IMR-90 (cell line): ENCODE data around the gene FKBP10. TPM values are rescaled to one million over a fixed set of nuclear protein-coding genes. Genes with fewer than 3 reads are reported as not detected.

Experiments
- ATAC-seq: fragments of 200-7000 bp; cut with Tn5 transposase; 2 replicates; pipeline ENCODE4 v1.9.1; 2020; ENCODE audit warnings: low read depth, mild to moderate bottlenecking, moderate library complexity
- BruUV-seq: library from RNA; stranded (reverse); fragments of 400-500 nt; replicated peaks from 2 replicates; lab custom pipeline; 2021; lab: Mats Ljungman, UMichigan
- CTCF ChIA-PET: fragments of 300-600 bp; formaldehyde crosslinking; extraction: SDS; loops from one replicate; lab custom pipeline; 2021; ENCODE audit warnings: antibody characterized with exemption; lab: Yijun Ruan, JAX
- POLR2A ChIA-PET: fragments of 300-600 bp; sonication (Branson Sonifier 250); formaldehyde crosslinking; loops from one replicate; lab custom pipeline; 2022; ENCODE audit warnings: antibody characterized with exemption; ENCODE audit not compliant: unreplicated experiment; lab: Charles Lee
- DNase-seq: peaks from one replicate; pipeline ENCODE4 v3.0.0; 2013
- H2AFZ ChIP-seq: replicated peaks from 2 replicates; pipeline ENCODE3; 2013; ENCODE audit warnings: low read length, mild to moderate bottlenecking; ENCODE audit not compliant: poor library complexity
- H2AK5ac ChIP-seq: 2 replicates; pipeline ENCODE4 v1.6.1; 2013; ENCODE audit warnings: low read depth, low read length, inconsistent platforms
- H2AK9ac ChIP-seq: replicated peaks from 2 replicates; pipeline ENCODE3; 2013; ENCODE audit warnings: mild to moderate bottlenecking, low read depth, low read length, moderate library complexity; ENCODE audit not compliant: poor library complexity
- H2BK120ac ChIP-seq: 2 replicates; pipeline ENCODE4 v1.6.1; 2013; ENCODE audit warnings: low read depth, low read length, inconsistent platforms
- H2BK15ac ChIP-seq: 3 replicates; pipeline ENCODE4 v1.6.1; 2013; ENCODE audit warnings: low read depth, low read length, inconsistent platforms
- H2BK20ac ChIP-seq: 2 replicates; pipeline ENCODE4 v1.6.1; 2013; ENCODE audit warnings: low read depth, mild to moderate bottlenecking, inconsistent platforms, low read length, moderate library complexity
- H2BK5ac ChIP-seq: 2 replicates; pipeline ENCODE4 v1.6.1; 2013; ENCODE audit warnings: mild to moderate bottlenecking, low read depth, low read length, inconsistent platforms; ENCODE audit not compliant: poor library complexity, severe bottlenecking
- H3K14ac ChIP-seq: replicated peaks from 2 replicates; pipeline ENCODE4 v1.6.1; 2013; ENCODE audit warnings: low read depth, low read length, inconsistent platforms
- H3K18ac ChIP-seq: 2 replicates; pipeline ENCODE4 v1.6.1; 2013; ENCODE audit warnings: low read depth, low read length, control low read depth
- H3K23ac ChIP-seq: 2 replicates; pipeline ENCODE4 v1.6.1; 2013; ENCODE audit warnings: low read depth, low read length, inconsistent platforms
- H3K27ac ChIP-seq: 2 replicates; pipeline ENCODE4 v1.5.1; 2013; ENCODE audit warnings: mild to moderate bottlenecking, control low read depth, low read length; ENCODE audit not compliant: insufficient read depth
- H3K27me3 ChIP-seq: 2 replicates; pipeline ENCODE4 v1.6.1; 2013; ENCODE audit warnings: low read length; ENCODE audit not compliant: control insufficient read depth, insufficient read depth
- H3K36me3 ChIP-seq: 2 replicates; pipeline ENCODE4 v1.6.1; 2013; ENCODE audit warnings: low read length, mixed read lengths; ENCODE audit not compliant: control insufficient read depth, insufficient read depth
- H3K4ac ChIP-seq: 2 replicates; pipeline ENCODE4 v1.6.1; 2013; ENCODE audit warnings: low read depth, low read length, inconsistent platforms
- H3K4me1 ChIP-seq: 2 replicates; pipeline ENCODE4 v1.6.1; 2013; ENCODE audit warnings: low read length, mixed read lengths; ENCODE audit not compliant: control insufficient read depth, insufficient read depth
- H3K4me2 ChIP-seq: 2 replicates; pipeline ENCODE4 v1.6.1; 2013; ENCODE audit warnings: low read depth, mild to moderate bottlenecking, control low read depth, low read length, moderate library complexity
- H3K4me3 ChIP-seq: 2 replicates; pipeline ENCODE4 v1.5.1; 2013; ENCODE audit warnings: low read depth, mild to moderate bottlenecking, control low read depth, low read length, moderate library complexity; ENCODE audit not compliant: insufficient read depth
- H3K56ac ChIP-seq: 2 replicates; pipeline ENCODE4 v1.6.1; 2013; ENCODE audit warnings: low read length, inconsistent platforms; ENCODE audit not compliant: insufficient read depth; ENCODE audit errors: extremely low read depth
- H3K79me1 ChIP-seq, 2 experiments: 2 replicates each; pipeline ENCODE4 v1.6.1; 2013; ENCODE audit warnings: low read length in 2 of 2, inconsistent platforms in 1 of 2, low read depth in 1 of 2
- H3K9ac ChIP-seq: 2 replicates; pipeline ENCODE4 v1.6.1; 2013; ENCODE audit warnings: low read depth, low read length, control low read depth
- H3K9me1 ChIP-seq: 2 replicates; pipeline ENCODE4 v1.6.1; 2013; ENCODE audit warnings: low read length, inconsistent platforms; ENCODE audit not compliant: insufficient read depth
- H3K9me3 ChIP-seq: 2 replicates; pipeline ENCODE4 v1.6.1; 2013; ENCODE audit warnings: low read length; ENCODE audit not compliant: control insufficient read depth, insufficient read depth
- H4K20me1 ChIP-seq: 2 replicates; pipeline ENCODE4 v1.6.1; 2013; ENCODE audit warnings: low read length, inconsistent platforms; ENCODE audit not compliant: insufficient read depth
- H4K5ac ChIP-seq: 2 replicates; pipeline ENCODE4 v1.6.1; 2013; ENCODE audit warnings: mild to moderate bottlenecking, low read depth, low read length, control low read depth
- H4K8ac ChIP-seq, 2 experiments: 2 replicates each; pipeline ENCODE4 v1.6.1; 2013; ENCODE audit warnings: low read depth in 2 of 2, low read length in 2 of 2, control low read depth in 1 of 2, inconsistent platforms in 1 of 2
- H4K91ac ChIP-seq: 2 replicates; pipeline ENCODE4 v1.6.1; 2013; ENCODE audit warnings: low read depth, low read length, inconsistent platforms; ENCODE audit not compliant: insufficient read depth
- CTCF ChIP-seq: conservative IDR thresholded peaks from 2 replicates; pipeline ENCODE4 v1.5.1; 2012; ENCODE audit warnings: mild to moderate bottlenecking, low read depth, low read length, improper control_type of control experiment
- ELK1 ChIP-seq: fragments of 150-350 bp; IDR thresholded peaks from 2 replicates; pipeline ENCODE4 v1.6.1; 2016; ENCODE audit warnings: low read depth, mild to moderate bottlenecking, low read length, moderate library complexity, borderline replicate concordance
- MAZ ChIP-seq: IDR thresholded peaks from 2 replicates; pipeline ENCODE4 v1.6.1; 2012; ENCODE audit warnings: low read depth, mild to moderate bottlenecking, low read length, improper control_type of control experiment, moderate library complexity, borderline replicate concordance
- RAD21 ChIP-seq: IDR thresholded peaks from 2 replicates; pipeline ENCODE4 v1.6.1; 2012; ENCODE audit warnings: low read length, improper control_type of control experiment
- WGBS, 2 experiments: methylation state at CpG; one replicate each; pipeline versions ENCODE4 v1.1.5 to v1.1.7; 2013; ENCODE audit warnings: missing lambda C conversion rate in 2 of 2; ENCODE audit not compliant: insufficient read length in 1 of 2; ENCODE audit errors: extremely low coverage in 2 of 2; 5-methylcytosine and 5-hydroxymethylcytosine counted together
- dilution Hi-C: fragments of 300-500 bp; cut with HindIII; formaldehyde crosslinking; loops from one replicate; pipeline ENCODE4 v1.14.3; 2018; ENCODE audit warnings: low sequenced_read_pairs; ENCODE audit not compliant: unreplicated experiment
- in situ Hi-C: fragments of 300-500 bp; cut with MboI; formaldehyde crosslinking; loops from 3 replicates; pipeline ENCODE4 v1.14.3; 2019; ENCODE audit warnings: low sequenced_read_pairs, inconsistent platforms, mixed read lengths
- intact Hi-C: fragments of 100-400 bp; cut with micrococcal nuclease; formaldehyde crosslinking; loops from 2 replicates; pipeline ENCODE4 v1.10.0; 2022
- polyA plus RNA-seq, 3 experiments: library from polyadenylated mRNA; depleted of rRNA; stranded (reverse); fragments of >200 nt; gene quantifications; 2 replicates each; pipeline ENCODE4 v1.2.3, GENCODE V29; 2012; ENCODE audit warnings: low replicate concordance in 1 of 3
- total RNA-seq: library from RNA; depleted of rRNA; stranded (reverse); fragments of >200 nt; gene quantifications from 2 replicates; pipeline ENCODE4 v1.2.3, GENCODE V29; 2012

FKBP10 gene
- total and polyA plus RNA-seq, 2 of the 4 experiments (the other 2 are of a cell fraction) = 170 to 984 TPM

GRCh38 chr17:41835214-41835799, 22.5 kb downstream of the FKBP10 start:
- Histone ChIP-seq H2AK5ac (0 out of 2 replicates have a peak overlapping the region, but pooled peaks have one; percentile 29), H3K4me2 (peak overlapping the region; percentile 86), H4K5ac (no peak overlapping the region), H3K14ac (peak overlapping the region; percentile 5), H3K27ac (peak overlapping the region; percentile 64; the same call in 1 of the 2 replicates), H3K36me3 (peaks cover 11% of the 10 kb centered on the region), H2BK120ac (no peak overlapping the region), H2AK9ac (peak overlapping the region; percentile 56), H3K56ac (no peak overlapping the region), H2BK5ac (no peak overlapping the region), H3K18ac (no peak overlapping the region), H3K27me3 (no peaks in the 10 kb centered on the region), H3K23ac (peak overlapping the region; percentile 66), H4K8ac (peak overlapping the region; percentile 56 to 86; a peak in 2 of 4 replicates), H3K4me3 (peak overlapping the region; percentile 96), H4K20me1 (peaks cover 4% of the 10 kb centered on the region; the same call in 1 of the 2 replicates), H3K9me1 (peaks cover 12% of the 10 kb centered on the region), H2AFZ (peak overlapping the region; percentile 86), H2BK15ac (no peak overlapping the region), H3K9me3 (no peaks in the 10 kb centered on the region), H3K79me1 (peaks cover 7 to 19% of the 10 kb centered on the region in 2 experiments; a peak in 2 of 4 replicates), H3K9ac (peak overlapping the region; percentile 87), H3K4ac (peak overlapping the region; percentile 67; the same call in 1 of the 2 replicates), H3K4me1 (peaks cover 10% of the 10 kb centered on the region), H4K91ac (no peak overlapping the region; the same call in 1 of the 2 replicates), H2BK20ac (no peak overlapping the region)
- intact Hi-C loops (no loop called here), dilution Hi-C loops (no loop called here), in situ Hi-C loops (no loop called here)
- ChIA-PET CTCF (no interaction called here), POLR2A (no interaction called here)
- ATAC-seq = peak; percentile 42
- TF ChIP-seq MAZ (no peak), CTCF (no peak), ELK1 (no peak), RAD21 (no peak)
- BruUV-seq = TSS peak; percentile 61
- DNase-seq = no peak
- WGBS, 2 experiments = no CpG with 5 or more reads among the region's 13 CpGs
